Epidermal melanocyte (primary cell): Measurements from ENCODE around the gene RBMX2.

Experiments used
- DNase-seq: peaks from one replicate; pipeline ENCODE4 v3.0.0; 2011; ENCODE audit warnings: low spot score; ENCODE audit not compliant: insufficient read length

RBMX2 gene

DNA sequence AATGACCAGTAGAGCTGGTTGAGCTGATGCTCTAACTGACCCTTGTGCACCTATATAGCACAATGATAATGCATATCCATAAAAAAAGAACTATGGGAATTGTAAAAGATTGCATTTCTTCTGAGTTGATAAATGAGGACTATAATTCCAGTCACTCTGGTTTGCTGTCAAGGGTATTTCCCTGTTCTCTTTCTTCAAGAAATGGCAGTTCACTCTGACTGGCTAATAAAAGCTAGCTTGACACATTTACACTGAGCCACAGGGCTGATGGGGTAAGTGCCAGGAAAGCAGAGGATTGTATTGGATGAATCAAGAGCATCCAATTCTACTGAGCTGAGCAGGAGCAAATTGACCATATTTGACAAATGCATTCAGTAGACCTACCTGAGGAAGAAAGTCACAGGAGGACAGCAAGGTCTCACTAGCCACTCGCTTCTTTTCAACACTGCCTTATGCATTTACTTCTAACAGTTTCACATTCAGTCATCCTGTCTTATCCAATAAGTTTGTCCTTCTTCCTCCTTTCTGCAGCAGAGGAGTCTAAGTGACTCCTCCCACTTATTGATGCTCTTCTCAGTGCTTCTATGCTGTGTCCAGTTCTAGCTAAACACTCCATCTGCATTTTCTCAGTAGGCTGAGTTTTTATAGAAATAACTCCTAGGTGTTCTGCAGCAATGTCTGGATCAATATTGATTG, 43.0 kb downstream of the RBMX2 start:
- no peak for DNase-seq

DNA sequence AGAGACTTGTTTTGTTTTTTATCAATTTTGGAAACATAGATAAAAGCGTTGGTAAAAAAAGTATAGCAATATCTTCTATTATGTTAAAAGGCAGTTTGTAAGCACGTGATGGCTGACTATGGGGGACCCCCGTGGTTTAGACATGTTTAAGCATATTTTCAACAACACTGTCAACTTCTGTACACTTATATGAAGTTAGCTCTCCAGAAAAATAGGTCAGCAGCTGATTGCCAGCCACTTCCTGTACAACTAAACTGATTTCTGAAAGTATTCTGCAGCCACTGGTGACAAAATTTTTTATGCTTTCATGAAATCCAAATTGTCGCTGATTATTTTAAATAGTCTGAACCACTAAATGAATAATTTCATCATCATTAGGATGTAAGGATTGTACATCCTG, 45.2 kb downstream of the RBMX2 start:
- no peak for DNase-seq
